MM.1S (cell line): ENCODE measurements around the gene CHPF2.

Source experiments
- DNase-seq: peaks from one replicate; pipeline ENCODE4 v3.0.0-alpha.2; 2015
- H2AFZ ChIP-seq: fragments of 300-600 bp; sonication (generic); 2 replicates; pipeline ENCODE4 v1.6.0; 2016; ENCODE audit warnings: antibody characterized with exemption, low read length
- H3F3A ChIP-seq: fragments of 300-600 bp; sonication (generic); 2 replicates; pipeline ENCODE4 v1.6.1; 2016; ENCODE audit warnings: mild to moderate bottlenecking, antibody characterized with exemption, low read length, moderate library complexity, mixed read lengths; ENCODE audit not compliant: insufficient read depth
- H3K27ac ChIP-seq: fragments of 300-600 bp; sonication (generic); 2 replicates; pipeline ENCODE4 v1.5.1; 2016; ENCODE audit warnings: mild to moderate bottlenecking, low read length
- H3K27me3 ChIP-seq: fragments of 300-600 bp; sonication (generic); replicated peaks from 2 replicates; pipeline ENCODE4 v1.6.0; 2016; ENCODE audit warnings: low read length; ENCODE audit not compliant: insufficient read depth
- H3K36me3 ChIP-seq: fragments of 300-600 bp; sonication (generic); replicated peaks from 2 replicates; pipeline ENCODE4 v1.6.1; 2016; ENCODE audit warnings: mild to moderate bottlenecking, low read length, mixed read lengths; ENCODE audit not compliant: insufficient read depth
- H3K4me1 ChIP-seq: fragments of 300-600 bp; sonication (generic); 2 replicates; pipeline ENCODE4 v1.6.1; 2016; ENCODE audit warnings: low read length, mixed read lengths
- H3K4me2 ChIP-seq: fragments of 300-600 bp; sonication (generic); 2 replicates; pipeline ENCODE4 v1.6.0; 2016; ENCODE audit warnings: low read depth, low read length
- H3K4me3 ChIP-seq: fragments of 300-600 bp; sonication (generic); 2 replicates; pipeline ENCODE4 v1.5.1; 2016; ENCODE audit warnings: low read length, mixed read lengths
- H3K79me2 ChIP-seq: fragments of 300-600 bp; sonication (generic); 2 replicates; pipeline ENCODE4 v1.6.1; 2016; ENCODE audit warnings: mixed run types, low read length, mixed read lengths
- H3K9ac ChIP-seq: fragments of 300-600 bp; sonication (generic); 2 replicates; pipeline ENCODE4 v1.6.1; 2016; ENCODE audit warnings: low read length, mixed read lengths
- H3K9me2 ChIP-seq: fragments of 300-600 bp; sonication (generic); replicated peaks from 2 replicates; pipeline ENCODE4 v1.6.1; 2016; ENCODE audit warnings: mild to moderate bottlenecking, low read length, mixed read lengths; ENCODE audit not compliant: insufficient read depth
- H3K9me3 ChIP-seq: fragments of 300-600 bp; sonication (generic); replicated peaks from 2 replicates; pipeline ENCODE4 v1.6.1; 2016; ENCODE audit warnings: mild to moderate bottlenecking, low read length, mixed read lengths; ENCODE audit not compliant: insufficient read depth
- H4K20me1 ChIP-seq: fragments of 300-600 bp; sonication (generic); 2 replicates; pipeline ENCODE4 v1.6.1; 2016; ENCODE audit warnings: mild to moderate bottlenecking, low read length, moderate library complexity, mixed read lengths; ENCODE audit not compliant: insufficient read depth
- EZH2 ChIP-seq: fragments of 300-600 bp; sonication (generic); optimal IDR thresholded peaks from 2 replicates; pipeline ENCODE3; 2017; ENCODE audit warnings: low read depth, mild to moderate bottlenecking, antibody characterized with exemption, low read length, mixed read lengths
- EZH2phosphoT487 ChIP-seq: fragments of 300-600 bp; sonication (generic); IDR thresholded peaks from 2 replicates; pipeline ENCODE4 v1.6.1; 2018; ENCODE audit warnings: antibody characterized with exemption, low read length
- TF ChIP-seq, protein P1 (sequence below): fragments of 300-600 bp; sonication (generic); IDR thresholded peaks from 2 replicates; pipeline ENCODE4 v1.5.1; 2016; ENCODE audit warnings: antibody characterized with exemption, low read length, mixed read lengths

Gene CHPF2

DNA sequence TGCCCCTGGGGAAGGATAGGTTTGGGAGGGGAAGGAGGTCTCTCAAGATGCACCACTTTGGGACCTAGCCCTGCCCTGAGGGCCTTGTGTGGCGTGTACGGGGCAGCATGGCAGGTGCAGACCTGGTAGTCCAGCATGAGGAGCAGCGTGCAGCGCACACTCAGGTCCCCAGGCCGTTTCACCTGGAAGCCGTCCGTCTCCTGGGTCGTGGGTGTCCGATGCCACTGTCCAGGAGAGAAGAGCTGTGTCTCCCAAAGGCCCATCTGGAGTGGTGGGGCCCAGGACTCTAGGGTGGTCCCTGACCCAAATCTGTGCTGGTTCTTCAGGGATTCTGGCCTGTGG, 9.4 kb downstream of the CHPF2 start:
- Histone ChIP-seq H3K9ac (no peak overlapping the region), H3K4me3 (no peak overlapping the region), H3K4me1 (peaks cover 15% of the 10 kb centered on the region), H2AFZ (no peak overlapping the region), H3K4me2 (no peak overlapping the region), H3K79me2 (no peaks in the 10 kb centered on the region), H3F3A (0 out of 2 replicates have a peak, but pooled peaks cover 9% of the 10 kb centered on the region), H3K36me3 (no peaks in the 10 kb centered on the region), H4K20me1 (peaks cover 5% of the 10 kb centered on the region; the same call in 1 of the 2 replicates), H3K27me3 (peaks cover 29% of the 10 kb centered on the region), H3K9me2 (no peaks in the 10 kb centered on the region), H3K27ac (no peak overlapping the region), H3K9me3 (no peaks in the 10 kb centered on the region)
- TF ChIP-seq, protein P1, sequence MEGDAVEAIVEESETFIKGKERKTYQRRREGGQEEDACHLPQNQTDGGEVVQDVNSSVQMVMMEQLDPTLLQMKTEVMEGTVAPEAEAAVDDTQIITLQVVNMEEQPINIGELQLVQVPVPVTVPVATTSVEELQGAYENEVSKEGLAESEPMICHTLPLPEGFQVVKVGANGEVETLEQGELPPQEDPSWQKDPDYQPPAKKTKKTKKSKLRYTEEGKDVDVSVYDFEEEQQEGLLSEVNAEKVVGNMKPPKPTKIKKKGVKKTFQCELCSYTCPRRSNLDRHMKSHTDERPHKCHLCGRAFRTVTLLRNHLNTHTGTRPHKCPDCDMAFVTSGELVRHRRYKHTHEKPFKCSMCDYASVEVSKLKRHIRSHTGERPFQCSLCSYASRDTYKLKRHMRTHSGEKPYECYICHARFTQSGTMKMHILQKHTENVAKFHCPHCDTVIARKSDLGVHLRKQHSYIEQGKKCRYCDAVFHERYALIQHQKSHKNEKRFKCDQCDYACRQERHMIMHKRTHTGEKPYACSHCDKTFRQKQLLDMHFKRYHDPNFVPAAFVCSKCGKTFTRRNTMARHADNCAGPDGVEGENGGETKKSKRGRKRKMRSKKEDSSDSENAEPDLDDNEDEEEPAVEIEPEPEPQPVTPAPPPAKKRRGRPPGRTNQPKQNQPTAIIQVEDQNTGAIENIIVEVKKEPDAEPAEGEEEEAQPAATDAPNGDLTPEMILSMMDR, result no peak
- TF ChIP-seq EZH2phosphoT487 (no peak), EZH2 (no peak)
- DNase-seq, result no peak

DNA sequence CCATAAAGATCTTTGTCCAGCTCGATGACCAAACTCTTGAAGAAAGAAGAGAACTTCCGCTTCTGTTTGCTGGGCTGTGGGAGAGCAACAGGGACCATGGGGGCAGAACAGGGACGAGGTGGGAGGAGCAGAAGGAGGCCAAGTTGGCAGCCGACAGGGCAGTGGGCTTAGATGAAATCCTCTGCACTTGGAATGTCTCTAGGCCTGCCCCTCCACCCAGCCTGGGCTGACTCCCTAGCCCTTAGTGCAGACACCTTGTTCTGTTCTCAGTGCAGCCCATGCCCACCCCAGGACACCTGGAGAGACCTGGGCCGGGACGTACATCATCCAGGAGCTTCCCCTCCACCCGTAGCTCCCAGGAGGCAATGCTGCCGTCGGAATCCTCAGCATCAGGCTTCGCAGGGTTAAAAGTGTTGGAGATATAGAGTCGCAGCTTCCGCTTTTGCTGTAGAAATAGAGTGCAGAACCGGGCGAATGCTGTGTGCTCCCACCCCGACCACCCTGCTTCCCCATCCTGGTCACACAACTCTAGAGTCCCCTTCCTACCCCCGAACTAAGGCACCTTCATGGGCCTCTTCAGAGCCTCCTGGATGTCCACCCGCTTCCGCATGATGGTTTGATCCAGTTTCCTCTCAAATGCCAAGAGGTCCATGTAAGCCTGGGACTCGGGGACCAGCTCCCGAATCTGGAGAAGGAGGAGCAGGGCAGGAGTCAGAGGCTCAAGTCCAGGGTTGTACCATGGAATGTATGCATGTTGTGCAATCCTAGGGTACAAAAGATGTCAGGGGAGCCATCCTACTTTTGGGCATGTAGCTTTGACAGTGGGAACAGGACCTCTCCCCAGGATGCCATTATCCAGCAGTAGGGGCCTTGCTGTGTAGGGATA, 10.1 kb downstream of the CHPF2 start:
- Histone ChIP-seq H3K4me3 (no peak overlapping the region), H3K27ac (no peak overlapping the region), H3K9me2 (no peaks in the 10 kb centered on the region), H3K36me3 (no peaks in the 10 kb centered on the region), H3K9me3 (no peaks in the 10 kb centered on the region), H4K20me1 (peaks cover 5% of the 10 kb centered on the region; the same call in 1 of the 2 replicates), H3K9ac (no peak overlapping the region), H3K27me3 (peaks cover 36% of the 10 kb centered on the region), H3K4me1 (peaks cover 15% of the 10 kb centered on the region), H3K79me2 (no peaks in the 10 kb centered on the region), H2AFZ (no peak overlapping the region), H3F3A (0 out of 2 replicates have a peak, but pooled peaks cover 9% of the 10 kb centered on the region), H3K4me2 (no peak overlapping the region)
- no peak for TF ChIP-seq EZH2
- TF ChIP-seq, protein P1, result no peak
- no peak for DNase-seq

DNA sequence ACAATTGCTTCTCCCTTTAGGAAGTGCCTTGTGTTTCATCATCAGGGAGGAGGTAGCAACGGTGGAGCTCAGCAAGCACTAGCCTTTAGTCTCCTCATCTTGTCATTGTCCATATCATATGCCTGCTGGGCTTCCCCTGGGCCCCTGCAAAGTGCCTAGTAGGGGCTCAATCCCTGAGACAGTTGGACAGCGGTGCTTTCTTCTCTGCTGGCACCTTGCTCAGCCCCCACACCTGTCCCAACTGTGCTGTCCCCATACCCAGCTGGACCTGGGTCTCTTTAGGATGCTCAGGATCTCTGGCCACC, 10.7 kb downstream of the CHPF2 start:
- peaks cover 15% of the 10 kb centered on the region for H3K4me1 ChIP-seq
- H3K9me3 ChIP-seq, result no peaks in the 10 kb centered on the region
- no peaks in the 10 kb centered on the region for H3K9me2 ChIP-seq
- no peak overlapping the region for H3K27ac ChIP-seq
- 0 out of 2 replicates have a peak, but pooled peaks cover 9% of the 10 kb centered on the region for H3F3A ChIP-seq
- no peaks in the 10 kb centered on the region for H3K79me2 ChIP-seq
- H3K9ac ChIP-seq, result no peak overlapping the region
- peaks cover 5% of the 10 kb centered on the region; the same call in 1 of the 2 replicates for H4K20me1 ChIP-seq
- no peak for TF ChIP-seq EZH2
- no peak for TF ChIP-seq EZH2phosphoT487
- TF ChIP-seq, protein P1, result no peak
- H3K4me2 ChIP-seq, result peak overlapping the region; percentile 82; the same call in 1 of the 2 replicates
- 0 out of 2 replicates have a peak overlapping the region, but pooled peaks have one; percentile 40 for H3K4me3 ChIP-seq
- DNase-seq, result no peak
- H3K27me3 ChIP-seq, result peaks cover 42% of the 10 kb centered on the region
- H3K36me3 ChIP-seq, result no peaks in the 10 kb centered on the region
- no peak overlapping the region for H2AFZ ChIP-seq
